Globus pallidus (tissue), 1 donor: ENCODE results near the gene KDM4B.
"Not testable (repeated sequence)": the region's sequence is repeated elsewhere in the genome, so short reads cannot be mapped to it uniquely, and the experiment has no call there.

ENCODE experiments used
- DNase-seq: peaks from one replicate; pipeline ENCODE4 v3.0.0-alpha.2; 2015; ENCODE audit warnings: low spot score

KDM4B gene

GRCh38 chr19:5150902-5151741 is 182.2 kb downstream of the KDM4B start:
- no peak for DNase-seq

- DNase-seq: no peak
Observed at GRCh38 chr19:5152013-5152763, 183.3 kb downstream of the KDM4B start.

GRCh38 chr19:5152767-5153532 is 184.0 kb downstream of the KDM4B start:
- no peak for DNase-seq

GRCh38 chr19:5153601-5154128 is 184.8 kb downstream of the KDM4B start:
- no peak for DNase-seq

- no peak for DNase-seq
Observed at GRCh38 chr19:5154129-5154798, 185.4 kb downstream of the KDM4B start.

GRCh38 chr19:5154799-5155426 is 186.0 kb downstream of the KDM4B start:
- no peak for DNase-seq

- no peak for DNase-seq
Observed at GRCh38 chr19:5155586-5156210, 186.8 kb downstream of the KDM4B start.

GRCh38 chr19:5156231-5156986 is 187.5 kb downstream of the KDM4B start:
- no peak for DNase-seq

- DNase-seq: no peak
Observed at GRCh38 chr19:5157186-5157585, 188.3 kb downstream of the KDM4B start.

GRCh38 chr19:5158549-5159134 is 189.7 kb downstream of the KDM4B start:
- not testable (repeated sequence) for DNase-seq

- DNase-seq: not testable (repeated sequence)
Observed at GRCh38 chr19:5160158-5160795, 191.4 kb downstream of the KDM4B start.

- DNase-seq: not testable (repeated sequence)
Observed at GRCh38 chr19:5164845-5165696, 196.2 kb downstream of the KDM4B start.

GRCh38 chr19:5165697-5166019 is 196.7 kb downstream of the KDM4B start:
- no peak for DNase-seq

- no peak for DNase-seq
Observed at GRCh38 chr19:5166262-5166661, 197.3 kb downstream of the KDM4B start.

- no peak for DNase-seq
Observed at GRCh38 chr19:5170329-5170745, 201.4 kb downstream of the KDM4B start.

GRCh38 chr19:5171711-5172110 is 202.8 kb downstream of the KDM4B start:
- DNase-seq: no peak

GRCh38 chr19:5172859-5173630 is 204.1 kb downstream of the KDM4B start:
- DNase-seq: no peak
